HG03342 (cell line): ENCODE data around the gene OR13F1.
"Not testable (repeated sequence)": the region's sequence is repeated elsewhere in the genome, so short reads cannot be mapped to it uniquely, and the experiment has no call there.

ENCODE experiments used
- ATAC-seq: cut with Tn5 transposase; IDR thresholded peaks from one replicate; pipeline ENCODE4 v1.9.1; 2021; ENCODE audit warnings: mild to moderate bottlenecking, moderate library complexity; ENCODE audit not compliant: unreplicated experiment

OR13F1 gene

GRCh38 chr9:104503963-104504362, at the start of gene OR13F1:
Gene OR13F1, plus strand, starts transcription at chr9:104504263. Its CDS starts 0 bp downstream, at chr9:104504263.
- ATAC-seq = no peak

- ATAC-seq = no peak
These were observed 47.2 kb upstream of the OR13F1 start for GRCh38 chr9:104456831-104457230.

DNA sequence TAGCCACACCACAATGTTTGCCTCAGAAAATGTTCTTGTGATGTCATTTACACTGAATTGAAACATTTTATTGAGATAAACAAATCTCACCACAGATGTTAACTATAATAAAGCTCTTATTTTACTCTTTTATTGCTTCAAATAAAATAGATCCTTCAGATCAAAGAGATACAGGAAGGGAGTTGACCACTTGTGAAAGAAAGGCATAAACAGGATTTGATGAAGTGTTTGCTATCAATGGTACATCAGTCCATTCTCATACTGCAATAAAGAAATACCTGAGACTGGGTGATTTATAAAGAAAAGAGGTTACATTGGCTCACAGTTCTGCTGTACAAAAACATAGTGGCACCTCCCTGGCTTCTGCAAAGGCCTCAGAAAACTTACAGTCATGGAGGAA, 40.2 kb upstream of the OR13F1 start:
- ATAC-seq = no peak

DNA sequence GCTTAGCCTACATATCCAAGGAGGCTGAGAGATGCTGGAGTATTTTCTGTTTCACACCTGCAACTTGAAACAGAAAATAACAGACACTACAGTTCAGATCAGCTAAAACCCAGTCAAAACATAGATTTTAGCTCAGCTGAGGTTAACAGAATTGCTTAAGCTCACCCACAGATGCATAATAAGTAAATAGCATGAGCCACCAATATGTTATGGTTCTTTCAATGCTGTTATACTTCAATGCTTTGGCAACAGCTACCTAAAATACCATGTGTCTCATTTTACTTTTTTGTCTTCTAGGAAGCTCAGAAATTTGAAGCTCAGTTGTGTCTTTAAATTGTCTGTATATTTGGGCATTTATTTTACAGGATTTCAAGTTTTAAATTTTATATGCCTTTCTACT, 35.8 kb upstream of the OR13F1 start:
- no peak for ATAC-seq

GRCh38 chr9:104482921-104483570, 21.0 kb upstream of the OR13F1 start:
- ATAC-seq = no peak

GRCh38 chr9:104485014-104485413, 19.0 kb upstream of the OR13F1 start:
- ATAC-seq = no peak

DNA sequence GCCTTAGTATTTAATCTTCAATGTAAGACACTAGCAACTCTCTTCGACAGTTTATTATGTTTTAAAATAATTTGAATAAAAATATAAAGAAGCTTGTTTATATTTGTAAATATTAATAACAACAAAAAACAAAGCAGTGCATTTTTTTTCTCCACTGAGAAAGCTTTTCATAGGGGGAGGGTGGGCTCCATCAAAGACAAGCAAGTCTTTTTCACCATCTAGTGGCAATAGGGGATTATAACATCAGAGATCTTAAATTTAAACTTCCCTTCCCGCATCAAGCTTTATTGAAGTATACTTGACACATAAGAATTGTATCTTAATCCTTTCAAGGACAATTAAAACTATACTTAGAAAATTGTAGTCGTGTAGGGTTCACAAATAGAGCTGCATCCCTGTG, 9.3 kb upstream of the OR13F1 start:
- ATAC-seq = no peak

GRCh38 chr9:104503440-104503839, 623 bp upstream of the OR13F1 start:
- no peak for ATAC-seq

DNA sequence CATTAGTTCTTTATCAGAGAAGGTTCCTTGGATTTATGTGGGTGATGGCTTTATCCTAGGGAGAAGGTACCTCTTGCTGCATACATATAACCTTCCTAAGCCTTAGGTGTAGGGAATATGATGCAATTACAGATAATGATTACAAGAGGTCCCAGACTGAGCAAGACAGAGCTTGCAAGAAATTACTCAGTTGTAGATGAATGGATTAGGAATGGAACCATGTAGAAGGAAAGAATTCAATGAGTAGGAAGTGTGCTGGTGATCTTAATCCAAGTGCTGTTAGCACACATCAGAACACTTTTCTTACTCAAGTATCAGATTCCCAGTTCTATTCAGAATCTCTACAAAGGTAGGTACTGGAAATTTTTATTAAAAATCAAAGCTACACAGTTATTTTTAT, 2.5 kb downstream of the OR13F1 start:
- ATAC-seq = no peak

DNA sequence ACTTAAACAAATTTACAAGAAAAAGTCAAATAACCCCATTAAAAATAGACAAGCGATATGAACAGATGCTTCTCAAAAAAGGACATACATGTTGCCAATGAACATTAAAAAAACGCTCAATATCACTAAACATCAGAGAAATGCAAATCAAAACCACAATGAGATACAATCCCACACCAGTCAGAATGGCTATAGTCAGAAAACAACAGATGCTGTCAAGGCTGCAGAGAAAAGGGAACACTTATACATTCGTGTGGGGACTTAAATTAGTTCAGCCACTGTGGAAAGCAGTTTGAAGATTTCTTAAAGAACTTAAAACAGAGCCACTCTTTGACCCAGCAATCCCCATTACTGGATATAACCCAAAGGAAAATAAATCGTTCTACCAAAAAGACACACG, 10.8 kb downstream of the OR13F1 start:
- no peak for ATAC-seq

DNA sequence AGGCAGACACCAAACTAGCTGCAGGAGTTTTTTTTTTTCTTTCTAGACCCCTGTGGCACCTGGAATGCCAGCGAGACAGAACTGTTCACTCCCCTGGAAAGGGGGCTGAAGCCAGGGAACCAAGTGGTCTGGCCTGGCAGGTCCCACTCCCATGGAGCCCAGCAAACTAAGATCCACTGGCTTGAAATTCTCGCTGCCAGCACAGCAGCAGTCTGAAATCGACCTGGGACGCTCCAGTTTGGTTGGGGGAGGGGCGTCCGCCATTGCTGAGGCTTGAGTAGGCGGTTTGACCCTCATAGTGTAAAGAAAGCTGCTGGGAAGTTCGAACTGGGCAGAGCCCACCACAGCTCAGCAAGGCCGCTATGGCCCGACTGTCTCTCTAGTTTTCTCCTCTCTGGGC, 16.2 kb downstream of the OR13F1 start:
- ATAC-seq = not testable (repeated sequence)

GRCh38 chr9:104527109-104527508, 23.0 kb downstream of the OR13F1 start, which contains the start of gene OR13C4:
Gene OR13C4, minus strand, starts transcription at chr9:104527209. Its CDS starts 0 bp downstream, at chr9:104527209.
- no peak for ATAC-seq

DNA sequence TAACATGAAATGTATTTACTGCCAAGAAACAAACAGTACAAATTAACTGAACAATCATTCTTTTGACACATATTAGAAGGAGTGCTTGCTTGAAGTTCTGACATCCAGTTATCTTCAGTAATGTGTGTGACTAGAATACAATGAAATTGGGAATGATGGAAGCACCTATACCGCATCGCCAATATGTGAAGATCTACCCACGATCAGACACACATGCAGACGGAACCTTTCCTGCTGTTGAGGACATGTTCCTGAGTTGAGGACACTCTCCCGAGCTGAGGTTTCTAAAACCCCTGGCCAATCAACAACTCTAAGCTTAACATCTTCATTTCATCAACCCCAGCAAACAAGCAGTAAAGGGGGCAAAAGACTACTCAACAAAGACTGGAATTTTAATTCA, 32.7 kb downstream of the OR13F1 start, which contains the start of gene OR13C3:
Gene OR13C3 (minus strand): TSS at position 101 of the 400 bp plus-strand sequence. CDS start 133 bp downstream, outside the sequence.
- no peak for ATAC-seq

DNA sequence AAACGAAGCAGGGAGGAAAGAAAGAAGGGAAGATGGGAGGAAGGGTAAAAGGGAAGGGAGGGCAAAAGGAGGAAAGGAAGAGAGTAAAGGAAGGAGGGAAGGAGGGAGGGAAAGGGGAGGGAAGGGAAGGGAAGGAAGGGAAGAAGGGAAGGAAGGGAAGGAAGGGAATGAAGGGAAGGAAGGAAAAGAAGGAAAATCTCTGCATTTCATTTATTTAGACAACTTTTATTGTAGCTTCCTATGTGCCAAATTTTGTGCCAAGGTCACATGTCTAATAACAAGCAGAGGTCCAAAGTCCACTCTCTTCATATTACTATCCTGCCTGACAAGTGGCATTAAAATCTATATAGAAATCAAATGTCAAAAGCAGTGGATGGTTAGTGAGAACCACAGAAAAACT, 35.2 kb downstream of the OR13F1 start:
- no peak for ATAC-seq

- no peak for ATAC-seq
These were observed 40.6 kb downstream of the OR13F1 start for GRCh38 chr9:104544644-104545043.

DNA sequence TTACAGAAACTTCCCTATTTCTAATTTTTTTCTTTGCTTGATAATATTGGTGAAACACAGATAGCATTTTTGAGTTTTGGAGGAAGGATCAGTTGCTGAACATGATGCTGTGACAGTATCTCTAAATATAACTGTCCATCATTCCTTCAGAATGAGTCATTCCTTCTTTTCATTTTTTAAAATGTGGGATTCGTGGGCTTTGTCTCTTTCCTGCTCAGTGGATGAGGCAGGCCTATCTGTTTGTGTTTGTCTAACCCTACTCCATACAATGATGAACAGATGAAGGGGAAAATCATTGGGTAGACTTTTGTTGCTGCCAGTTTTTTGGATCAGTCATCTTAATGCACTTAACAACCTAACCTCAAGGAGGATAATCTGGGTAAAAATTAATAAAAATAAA, 49.2 kb downstream of the OR13F1 start:
- no peak for ATAC-seq
